HCT116 (cell line): ENCODE results near the gene ZSWIM8. TPM values are rescaled to one million over a fixed set of nuclear protein-coding genes. Genes with fewer than 3 reads are reported as not detected.

Experiments
- ATAC-seq: fragments of 200-7000 bp; cut with Tn5 transposase; 2 replicates; pipeline ENCODE4 v1.9.1; 2020; ENCODE audit warnings: mild to moderate bottlenecking, moderate library complexity
- BruUV-seq: library from RNA; stranded (reverse); fragments of 400-500 nt; replicated peaks from 2 replicates; lab custom pipeline; 2021; lab: Mats Ljungman, UMichigan
- CTCF ChIA-PET: fragments of 300-600 bp; sonication (Branson Sonifier 250); formaldehyde crosslinking; loops from one replicate; lab custom pipeline; 2021; ENCODE audit warnings: antibody characterized with exemption; lab: Charles Lee
- POLR2A ChIA-PET: fragments of 300-600, 350-600 bp; sonication (Branson Sonifier 250); formaldehyde crosslinking; loops from one replicate; lab custom pipeline; 2021; ENCODE audit warnings: antibody characterized with exemption; lab: Charles Lee
- RAD21 ChIA-PET, 2 experiments: fragments of 300-600 bp; sonication (Branson Sonifier 250); formaldehyde crosslinking; loops; one replicate each; lab custom pipeline; 2023; ENCODE audit warnings: low total read pairs in 2 of 2; ENCODE audit not compliant: uncharacterized antibody in 2 of 2, unreplicated experiment in 2 of 2, low non-redundant PET in 1 of 2; lab: Charles Lee
- DNase-seq: peaks from one replicate; pipeline ENCODE4 v3.0.0-alpha.2; 2010; ENCODE audit warnings: low read depth, low spot score
- H2AFZ ChIP-seq: fragments of 200-600 bp; shearing (Covaris generic), sonication (generic); 2 replicates; pipeline ENCODE4 v1.6.1; 2017; ENCODE audit warnings: low read depth, mixed run types, mixed read lengths, antibody characterized with exemption, low read length; ENCODE audit not compliant: poor library complexity, severe bottlenecking
- H3K27ac ChIP-seq: 2 replicates; pipeline ENCODE4 v1.5.1; 2012; ENCODE audit warnings: low read depth, low read length
- H3K27me3 ChIP-seq: fragments of 200-600 bp; sonication (generic); 2 replicates; pipeline ENCODE4 v1.6.1; 2016; ENCODE audit warnings: mixed run types, low read length, mixed read lengths; ENCODE audit not compliant: insufficient read depth
- H3K36me3 ChIP-seq, 2 experiments: fragments of 200-500 bp in 1 of 2; fragments of 200-600 bp in 1 of 2; sonication (Bioruptor generic) in 1 of 2; sonication (generic) in 1 of 2; 2 replicates each; pipeline versions ENCODE4 v1.5.1 to v1.6.1; 2014 to 2016; ENCODE audit warnings: low read length in 2 of 2, inconsistent platforms in 1 of 2, mixed read lengths in 1 of 2, mixed run types in 1 of 2; ENCODE audit not compliant: insufficient read depth in 2 of 2, control insufficient read depth in 1 of 2
- H3K4me1 ChIP-seq, 2 experiments: fragments of 200-600 bp in 1 of 2; sonication (generic) in 1 of 2; 2 replicates each; pipeline versions ENCODE4 v1.5.1 to v1.6.1; 2012 to 2017; ENCODE audit warnings: low read length in 2 of 2, inconsistent platforms in 1 of 2, mild to moderate bottlenecking in 1 of 2, mixed read lengths in 1 of 2, mixed run types in 1 of 2, moderate library complexity in 1 of 2; ENCODE audit not compliant: insufficient read depth in 2 of 2, control insufficient read depth in 1 of 2
- H3K4me2 ChIP-seq: fragments of 200-600 bp; sonication (generic); 2 replicates; pipeline ENCODE4 v1.6.1; 2017; ENCODE audit warnings: mixed run types, low read length, mixed read lengths
- H3K4me3 ChIP-seq, 2 experiments: fragments of 200-600 bp in 1 of 2; sonication (generic) in 1 of 2; replicated peaks in 1 of 2; 2 replicates each; pipeline ENCODE4 v1.5.1; 2011 to 2016; ENCODE audit warnings: low read length in 2 of 2, control low read depth in 1 of 2, low read depth in 1 of 2, mild to moderate bottlenecking in 1 of 2, mixed read lengths in 1 of 2, mixed run types in 1 of 2
- H3K79me2 ChIP-seq: fragments of 200-600 bp; sonication (generic); 2 replicates; pipeline ENCODE4 v1.6.1; 2017; ENCODE audit warnings: mild to moderate bottlenecking, mixed run types, low read length, moderate library complexity, mixed read lengths; ENCODE audit not compliant: insufficient read depth
- H3K9ac ChIP-seq: fragments of 200-600 bp; sonication (generic); 2 replicates; pipeline ENCODE4 v1.6.1; 2016; ENCODE audit warnings: low read length, mixed read lengths
- H3K9me2 ChIP-seq: fragments of 200-600 bp; sonication (generic), shearing (Covaris generic); 2 replicates; pipeline ENCODE4 v1.6.1; 2017; ENCODE audit warnings: mixed run types, mild to moderate bottlenecking, moderate library complexity; ENCODE audit not compliant: insufficient read depth
- H3K9me3 ChIP-seq, 2 experiments: fragments of 200-500 bp in 1 of 2; fragments of 200-600 bp in 1 of 2; sonication (Bioruptor generic) in 1 of 2; sonication (generic) in 1 of 2; 2 replicates each; pipeline ENCODE4 v1.6.1; 2014 to 2017; ENCODE audit warnings: low read length in 2 of 2, mixed read lengths in 2 of 2, inconsistent platforms in 1 of 2, low read depth in 1 of 2, mild to moderate bottlenecking in 1 of 2, mixed run types in 1 of 2, moderate library complexity in 1 of 2; ENCODE audit not compliant: control insufficient read depth in 1 of 2, insufficient read depth in 1 of 2
- H4K20me1 ChIP-seq: fragments of 200-600 bp; sonication (generic), shearing (Covaris generic); 2 replicates; pipeline ENCODE4 v1.6.1; 2017; ENCODE audit warnings: mixed run types, mild to moderate bottlenecking, moderate library complexity; ENCODE audit not compliant: insufficient read depth
- POLR2A ChIP-seq: IDR thresholded peaks from 2 replicates; pipeline ENCODE4 v1.7.0; 2011; ENCODE audit warnings: borderline replicate concordance; ENCODE audit not compliant: insufficient read depth, insufficient read length; ENCODE audit errors: extremely low read depth
- POLR2AphosphoS5 ChIP-seq: IDR thresholded peaks from 2 replicates; pipeline ENCODE4 v1.6.1; 2011; ENCODE audit warnings: mild to moderate bottlenecking, low read depth, low read length, moderate library complexity
- RAD21 ChIP-seq: IDR thresholded peaks from 2 replicates; pipeline ENCODE4 v1.6.1; 2012; ENCODE audit warnings: low read depth, mild to moderate bottlenecking
- REST ChIP-seq: IDR thresholded peaks from 2 replicates; pipeline ENCODE4 v1.6.1; 2012; ENCODE audit warnings: low read depth
- SP1 ChIP-seq: IDR thresholded peaks from 2 replicates; pipeline ENCODE4 v1.6.1; 2012; ENCODE audit warnings: low read depth
- intact Hi-C: fragments of 100-400 bp; cut with micrococcal nuclease; formaldehyde crosslinking; loops from 2 replicates; pipeline ENCODE4 v1.10.0; 2022
- total RNA-seq: library from RNA; stranded (reverse); gene quantifications from one replicate; pipeline ENCODE4 v1.2.1, GENCODE V29; 2021; ENCODE audit not compliant: unreplicated experiment

The ZSWIM8 gene
- total RNA-seq, 1 experiment from 2014 or later, result 49.9 TPM

GRCh38 chr10:73840403-73841060 lies 55.1 kb downstream of the ZSWIM8 start:
- H3K4me3 ChIP-seq, result no peak overlapping the region
- no peak overlapping the region for H2AFZ ChIP-seq
- no peak overlapping the region for H3K9ac ChIP-seq
- H3K36me3 ChIP-seq, result peaks cover 19 to 33% of the 10 kb centered on the region in 2 experiments; a peak in 3 of 4 replicates
- no peak overlapping the region for H3K27ac ChIP-seq
- RAD21 ChIA-PET, result no interaction called here
- intact Hi-C loops, result no loop called here
- H3K4me2 ChIP-seq, result no peak overlapping the region
- peaks cover 0 to 9% of the 10 kb centered on the region in 2 experiments; a peak in 2 of 4 replicates for H3K4me1 ChIP-seq
- no peaks in the 10 kb centered on the region for H3K9me3 ChIP-seq
- ATAC-seq (no peak), DNase-seq (no peak)
- CTCF ChIA-PET, result no interaction called here
- BruUV-seq, result no TSS peak
- no peaks in the 10 kb centered on the region for H3K79me2 ChIP-seq
- TF ChIP-seq POLR2A (no peak), POLR2AphosphoS5 (no peak), RAD21 (no peak), SP1 (no peak), REST (no peak)
- TF ChIP-seq, all 23 proteins: peak for 0
- POLR2A ChIA-PET, result no interaction called here
- Histone ChIP-seq H3K27me3 (no peaks in the 10 kb centered on the region), H4K20me1 (no peaks in the 10 kb centered on the region), H3K9me2 (no peaks in the 10 kb centered on the region)

GRCh38 chr10:73841061-73841421 lies 55.6 kb downstream of the ZSWIM8 start:
- no peak overlapping the region for H3K27ac ChIP-seq
- RAD21 ChIA-PET, result no interaction called here
- no peak for ATAC-seq
- no peak for DNase-seq
- intact Hi-C loops, result no loop called here
- CTCF ChIA-PET, result no interaction called here
- H3K9ac ChIP-seq, result no peak overlapping the region
- no peaks in the 10 kb centered on the region for H3K27me3 ChIP-seq
- H3K9me2 ChIP-seq, result no peaks in the 10 kb centered on the region
- no peak overlapping the region for H3K4me2 ChIP-seq
- no peaks in the 10 kb centered on the region for H4K20me1 ChIP-seq
- no peak overlapping the region for H3K4me3 ChIP-seq
- BruUV-seq, result no TSS peak
- POLR2A ChIA-PET, result no interaction called here
- peaks cover 20 to 36% of the 10 kb centered on the region in 2 experiments; a peak in 3 of 4 replicates for H3K36me3 ChIP-seq
- no peak overlapping the region for H2AFZ ChIP-seq
- no peaks in the 10 kb centered on the region for H3K79me2 ChIP-seq
- no peak for TF ChIP-seq REST
- TF ChIP-seq, all 23 proteins: peak for 0
- Histone ChIP-seq H3K4me1 (peaks cover 0 to 9% of the 10 kb centered on the region in 2 experiments; a peak in 2 of 4 replicates), H3K9me3 (no peaks in the 10 kb centered on the region)
